Left renal cortex interstitium (tissue), 4 donors: ENCODE measurements around the gene TLK2. TPM values are rescaled to one million over a fixed set of nuclear protein-coding genes. Genes with fewer than 3 reads are reported as not detected.

Experiments used
- DNase-seq, 4 donors: peaks; one replicate each; pipeline ENCODE4 v3.0.0-alpha.2; 2013; ENCODE audit warnings: low read depth in 4 of 4, low spot score in 2 of 4, missing footprints in 1 of 4
- polyA plus RNA-seq, 4 donors: library from polyadenylated mRNA; unstranded; fragments of 120-200 nt; gene quantifications; one replicate each; pipeline ENCODE4 v1.2.1, GENCODE V29; 2013; ENCODE audit not compliant: insufficient read length in 4 of 4

The TLK2 gene
- polyA plus RNA-seq, 4 donors: 59.4 to 74.1 (median 67.1) TPM

GRCh38 chr17:62625870-62626200, 147.2 kb downstream of the TLK2 start:
- DNase-seq: no peak

- DNase-seq: peak; percentile 43 to 65 (median 54)
Observed at GRCh38 chr17:62626719-62627218, 148.1 kb downstream of the TLK2 start.

GRCh38 chr17:62627219-62627903, 148.7 kb downstream of the TLK2 start, which contains the start of gene MRC2:
Gene MRC2 (plus strand): TSS chr17:62627670. CDS start chr17:62627803, 133 bp downstream.
- peak; percentile 62 to 74 (median 70) for DNase-seq

GRCh38 chr17:62627904-62628633, 149.4 kb downstream of the TLK2 start:
- peak in 3 of 4 donors; percentile 50 to 70 (median 53) for DNase-seq

GRCh38 chr17:62628831-62629555, 150.4 kb downstream of the TLK2 start:
- DNase-seq: no peak

GRCh38 chr17:62629556-62630364, 151.1 kb downstream of the TLK2 start:
- DNase-seq: no peak

- no peak for DNase-seq
Observed at GRCh38 chr17:62630365-62631085, 151.9 kb downstream of the TLK2 start.

- DNase-seq: no peak
Observed at GRCh38 chr17:62631086-62631935, 152.7 kb downstream of the TLK2 start.

GRCh38 chr17:62631936-62632924, 153.6 kb downstream of the TLK2 start:
- DNase-seq: no peak

- no peak for DNase-seq
Observed at GRCh38 chr17:62637809-62638208, 159.2 kb downstream of the TLK2 start.

GRCh38 chr17:62641153-62641552, 162.5 kb downstream of the TLK2 start:
- no peak for DNase-seq

GRCh38 chr17:62641951-62642350, 163.3 kb downstream of the TLK2 start:
- no peak for DNase-seq

GRCh38 chr17:62643496-62643895, 164.9 kb downstream of the TLK2 start:
- DNase-seq: no peak

GRCh38 chr17:62644487-62645173, 166.0 kb downstream of the TLK2 start:
- no peak for DNase-seq

GRCh38 chr17:62648251-62648955, 169.8 kb downstream of the TLK2 start:
- DNase-seq: no peak

- DNase-seq: no peak
Observed at GRCh38 chr17:62648956-62649294, 170.3 kb downstream of the TLK2 start.

GRCh38 chr17:62649570-62649969, 170.9 kb downstream of the TLK2 start:
- DNase-seq: no peak
